ENCODE results near the gene IPO4.

Gene IPO4

GRCh38 chr14:24192933-24193332 lies 4.3 kb upstream of the IPO4 start:
- no peak for DNase-seq

GRCh38 chr14:24190416-24190815 lies 1.8 kb upstream of the IPO4 start:
- DNase-seq = no peak

DNA sequence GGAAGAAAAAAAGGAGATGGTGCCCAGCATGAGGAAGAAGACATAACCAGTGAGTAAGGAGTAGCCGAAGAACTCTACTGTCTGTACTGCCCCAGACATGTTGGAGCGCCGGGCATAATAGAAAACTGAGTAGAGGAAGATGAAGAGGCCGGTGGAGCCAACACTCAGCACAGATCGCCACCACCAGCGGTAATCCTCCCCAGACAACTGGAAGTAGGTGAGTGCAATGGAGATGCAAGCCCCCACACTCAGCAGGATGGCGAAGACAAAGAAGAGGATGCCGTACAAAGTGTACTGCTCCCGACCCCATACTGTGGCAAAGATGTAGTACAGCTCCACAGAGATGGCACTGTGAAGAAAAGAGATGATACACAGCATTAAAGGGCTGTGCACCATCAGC lies 844 bp upstream of the IPO4 start:
- no peak for DNase-seq

- no peak for DNase-seq
Observed at GRCh38 chr14:24189059-24189375, 401 bp upstream of the IPO4 start.

- DNase-seq = no peak
Observed at GRCh38 chr14:24187539-24187915, 1.1 kb downstream of the IPO4 start.

GRCh38 chr14:24186831-24187538 lies 1.6 kb downstream of the IPO4 start:
- no peak for DNase-seq

- no peak for DNase-seq
Observed at GRCh38 chr14:24185741-24186140, 2.9 kb downstream of the IPO4 start.

DNA sequence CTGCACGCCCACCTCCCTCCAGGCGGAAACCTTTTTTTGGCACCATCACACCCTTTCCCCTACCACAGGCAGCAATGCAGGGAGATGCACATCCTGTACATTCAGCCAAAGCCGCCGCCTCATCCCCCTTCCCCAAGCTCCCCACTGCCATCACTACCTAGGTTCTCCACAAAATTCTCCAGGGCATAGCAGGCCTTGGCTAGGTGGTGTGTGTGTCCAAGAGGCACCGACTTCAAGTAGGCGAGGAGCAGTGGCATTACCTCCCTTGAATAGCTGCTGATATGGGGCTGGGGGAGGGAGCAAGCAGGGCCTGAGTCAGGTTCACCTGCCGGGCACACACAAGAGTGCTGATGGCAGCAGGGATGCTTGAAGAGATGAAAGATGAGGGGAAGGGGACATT lies 3.6 kb downstream of the IPO4 start:
- no peak for DNase-seq

DNA sequence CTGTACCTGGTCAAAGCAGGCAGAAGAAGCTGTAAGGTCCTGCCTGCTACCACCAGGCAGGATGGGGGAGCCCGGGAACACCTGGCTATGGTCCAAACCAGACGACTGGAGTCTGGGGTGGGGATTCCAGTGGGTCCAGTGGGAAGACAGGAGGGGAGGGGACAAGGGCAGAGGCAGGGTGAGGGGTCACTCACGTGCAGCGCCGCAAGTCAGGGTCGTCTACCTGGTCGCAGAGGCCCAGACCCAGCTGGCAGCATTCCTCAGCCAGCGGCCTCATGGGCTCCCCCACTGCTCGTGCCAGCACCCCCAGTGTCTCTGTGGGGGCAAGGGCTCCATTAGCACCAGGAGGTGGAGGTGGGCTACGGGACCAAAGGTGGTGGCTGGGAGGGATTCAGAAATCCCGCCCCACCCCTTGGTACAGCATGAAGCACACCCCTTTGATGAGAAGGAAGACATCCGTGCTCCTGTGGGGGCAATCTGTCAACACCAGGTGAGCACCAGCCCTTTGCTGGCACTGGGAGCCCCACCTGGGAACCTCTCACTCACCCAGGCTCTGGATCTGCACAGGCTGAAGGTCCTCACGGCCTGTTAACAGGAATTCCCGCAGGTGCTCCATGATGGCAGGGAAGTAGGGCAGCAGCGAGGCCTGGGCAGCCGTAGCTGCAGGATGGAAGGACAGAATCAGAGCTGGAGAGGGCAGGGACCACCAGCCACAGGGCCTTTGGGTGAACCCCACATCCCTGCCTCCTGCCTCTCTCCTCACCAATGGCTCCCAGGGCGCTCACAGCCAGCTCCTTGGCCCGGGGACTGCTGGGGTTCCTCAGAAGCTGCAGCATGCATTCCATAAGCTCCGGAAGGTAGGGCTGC lies 4.3 kb downstream of the IPO4 start:
- no peak for DNase-seq

- no peak for DNase-seq
Observed at GRCh38 chr14:24183014-24183481, 5.6 kb downstream of the IPO4 start.

DNA sequence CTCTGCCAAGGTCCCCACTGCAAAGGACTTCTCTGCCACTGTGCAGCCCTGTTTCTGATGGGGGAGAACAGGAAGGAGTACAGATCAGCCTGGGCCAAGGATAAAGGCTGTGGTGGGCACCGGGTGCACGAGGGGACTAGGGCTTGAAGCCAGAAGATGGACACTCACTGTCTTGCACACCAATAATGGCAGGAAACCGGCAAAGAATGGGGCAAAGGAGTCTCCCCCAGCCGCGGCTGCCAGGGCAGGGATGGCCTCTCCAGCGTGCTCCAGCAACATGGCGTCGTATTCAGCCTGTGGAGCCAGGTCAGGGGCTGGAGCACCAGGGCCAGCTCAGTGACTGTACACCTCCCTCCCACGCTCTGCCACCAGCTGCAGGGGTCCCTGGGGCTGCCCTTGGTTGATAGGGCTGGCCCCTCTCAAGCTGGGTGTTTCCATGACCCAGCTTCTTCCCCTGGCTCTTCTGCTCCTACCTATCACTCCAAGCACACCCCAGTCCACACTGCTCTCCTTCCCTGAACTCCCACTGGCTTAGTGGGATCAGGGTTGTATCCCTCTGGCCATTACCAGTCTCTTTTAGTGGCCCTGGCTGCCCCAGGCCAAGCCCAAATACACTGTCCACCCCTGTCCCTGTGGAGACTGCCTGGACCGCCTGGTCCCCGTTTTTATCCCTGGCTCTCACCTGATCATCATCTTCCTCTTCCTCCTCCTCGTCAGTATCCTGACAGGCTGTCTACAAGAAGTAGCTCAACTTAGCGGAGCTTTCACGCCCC lies 6.3 kb downstream of the IPO4 start:
- no peak for DNase-seq

GRCh38 chr14:24181371-24182077 lies 7.1 kb downstream of the IPO4 start:
- no peak for DNase-seq

DNA sequence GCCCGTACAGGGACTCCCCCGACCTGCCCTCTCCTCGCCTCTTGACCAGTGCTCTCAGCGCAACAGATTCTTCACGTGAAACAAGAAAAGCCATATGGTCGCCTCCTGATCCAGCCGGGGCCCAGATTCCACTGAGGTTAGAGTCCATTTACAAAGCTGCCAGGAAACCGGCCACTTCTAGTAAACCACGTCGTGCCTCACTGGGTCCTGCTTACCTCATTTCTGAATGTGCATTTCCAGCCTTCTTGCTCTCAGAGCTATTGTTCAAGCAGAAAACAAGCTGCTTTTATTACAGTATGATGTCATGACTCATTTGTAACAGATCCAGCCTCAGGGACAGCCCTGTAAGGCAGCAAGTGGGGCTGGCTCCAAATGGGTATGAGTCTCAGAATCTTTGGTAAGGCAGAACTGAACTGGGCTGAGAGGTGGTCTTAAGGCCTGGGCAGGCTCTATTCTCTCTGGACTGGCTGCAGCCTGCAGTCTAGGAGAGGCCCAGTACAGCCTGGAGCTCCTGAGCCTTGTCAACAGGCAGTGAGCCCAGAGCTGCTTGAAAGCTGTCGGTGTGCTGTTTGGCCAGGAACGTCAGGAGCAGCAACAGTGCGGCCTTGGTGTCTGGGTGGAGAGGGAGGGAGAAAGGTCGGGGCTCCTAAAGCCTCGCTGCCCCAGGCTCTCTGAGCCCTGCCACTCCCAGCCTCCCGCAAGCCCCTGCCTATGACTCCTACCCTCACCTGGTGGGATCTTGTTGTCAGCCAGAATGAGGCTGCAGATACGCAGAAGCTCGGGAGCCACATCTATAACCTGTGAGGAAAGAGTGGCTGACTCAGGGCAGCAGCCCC lies 8.4 kb downstream of the IPO4 start:
- DNase-seq = no peak

GRCh38 chr14:24179294-24179960 lies 9.2 kb downstream of the IPO4 start:
- no peak for DNase-seq

GRCh38 chr14:24178399-24179178 lies 10.0 kb downstream of the IPO4 start:
- no peak for DNase-seq

- no peak for DNase-seq
Observed at GRCh38 chr14:24177891-24178290, 10.7 kb downstream of the IPO4 start.

DNA sequence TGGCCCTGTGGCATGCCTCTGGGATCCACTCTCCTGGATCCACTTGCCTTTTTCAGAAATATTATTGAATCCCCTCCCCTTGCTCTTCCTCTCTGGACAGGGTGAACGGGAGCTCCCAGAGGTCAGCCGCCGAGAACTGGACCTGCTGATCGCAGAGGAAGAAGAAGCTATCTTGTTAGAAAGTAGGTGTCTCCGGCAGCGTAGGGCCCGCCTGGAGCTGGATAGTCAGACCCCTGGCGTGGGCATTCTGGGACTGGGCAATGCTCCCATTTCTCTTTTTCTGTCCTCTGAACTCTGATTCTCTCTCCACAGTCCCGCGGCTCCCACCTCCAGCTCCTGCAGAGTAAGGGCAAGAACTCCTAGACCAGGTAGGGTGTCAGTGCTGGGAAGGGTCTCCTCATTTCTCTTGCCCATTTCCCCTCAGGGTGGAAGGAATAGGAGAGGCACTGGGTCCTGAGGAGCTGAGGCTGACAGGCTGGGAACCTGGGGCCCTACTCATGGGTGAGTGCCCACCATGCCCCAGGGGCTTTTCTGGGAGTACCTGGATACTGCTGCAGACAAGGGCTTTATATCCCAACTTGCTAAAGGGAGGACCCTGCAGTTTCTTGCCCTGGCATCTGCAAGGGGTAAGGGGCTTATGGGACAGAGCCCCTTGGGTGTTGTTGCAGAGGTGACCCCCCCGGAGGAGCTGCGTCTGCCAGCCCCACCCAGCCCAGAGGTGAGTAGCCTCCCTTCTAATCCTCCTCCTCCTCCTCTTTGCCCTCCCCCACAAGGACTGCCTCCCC lies 11.4 kb downstream of the IPO4 start:
- no peak for DNase-seq

DNA sequence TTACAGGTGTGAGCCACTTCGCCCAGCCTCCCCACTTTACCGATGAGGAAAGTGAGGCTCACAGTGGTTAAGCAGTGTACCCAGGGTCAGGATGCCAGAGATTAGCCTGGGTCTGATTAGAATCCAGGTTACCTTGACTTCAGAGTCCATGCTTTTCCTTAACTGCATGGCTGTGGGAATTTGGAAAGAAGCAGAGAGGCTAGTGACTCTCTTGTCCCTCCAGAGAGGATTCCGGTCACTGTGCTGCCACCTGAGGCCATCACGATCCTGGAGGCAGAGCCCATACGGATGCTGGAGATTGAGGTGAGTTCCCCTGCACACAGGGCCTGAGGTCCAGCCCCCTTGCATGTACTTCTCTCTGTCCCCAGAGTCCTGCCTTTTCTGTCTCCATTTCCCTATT lies 12.0 kb downstream of the IPO4 start:
- no peak for DNase-seq

GRCh38 chr14:24172871-24173281 lies 15.7 kb downstream of the IPO4 start:
- no peak for DNase-seq
